ENCODE measurements around the gene WDR33.

WDR33 gene

GRCh38 chr2:127654838-127655175 is 156.2 kb downstream of the WDR33 start:
- DNase-seq (ENCODE audit: low read depth), result no peak

DNA sequence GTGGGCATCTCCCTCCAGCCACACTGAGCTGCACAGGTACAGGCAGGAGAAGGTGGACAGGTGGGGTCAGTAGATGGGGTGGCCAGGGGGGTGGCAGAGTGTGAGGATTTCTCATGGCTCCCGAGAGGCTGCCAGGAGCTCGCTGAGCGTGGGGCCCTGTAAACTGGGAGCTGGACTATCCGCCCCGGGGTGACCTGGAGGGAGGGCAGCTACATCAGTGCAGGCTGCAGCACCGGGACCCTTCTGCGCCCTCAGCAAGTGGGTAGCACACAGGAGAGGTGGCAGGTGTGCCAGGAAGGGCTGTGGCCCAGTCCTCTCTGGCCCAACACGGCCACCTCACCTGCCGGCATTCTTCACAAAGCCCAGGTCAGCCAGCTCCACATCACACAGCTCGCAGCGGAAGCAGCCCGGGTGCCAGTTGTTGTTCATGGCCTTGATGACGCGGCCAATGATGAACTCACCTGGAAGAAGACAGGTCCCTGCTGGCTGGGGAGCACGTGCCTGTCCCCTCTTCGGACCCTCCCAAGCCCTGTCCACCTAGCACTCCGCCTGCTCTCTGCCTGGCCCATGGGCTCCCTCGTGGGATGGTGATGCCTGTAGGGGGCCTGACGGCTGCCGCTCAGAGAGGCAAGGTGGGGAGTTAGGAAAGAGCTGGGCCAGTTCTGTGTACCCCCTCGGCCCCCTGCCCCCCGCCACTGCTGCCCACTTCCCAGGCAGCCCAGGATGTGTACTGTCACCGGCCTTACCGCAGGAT is 156.7 kb downstream of the WDR33 start:
- no peak for DNase-seq (ENCODE audit: low read depth)

- no peak for DNase-seq (ENCODE audit: low read depth)
Measured at GRCh38 chr2:127653421-127654083, 157.4 kb downstream of the WDR33 start.

DNA sequence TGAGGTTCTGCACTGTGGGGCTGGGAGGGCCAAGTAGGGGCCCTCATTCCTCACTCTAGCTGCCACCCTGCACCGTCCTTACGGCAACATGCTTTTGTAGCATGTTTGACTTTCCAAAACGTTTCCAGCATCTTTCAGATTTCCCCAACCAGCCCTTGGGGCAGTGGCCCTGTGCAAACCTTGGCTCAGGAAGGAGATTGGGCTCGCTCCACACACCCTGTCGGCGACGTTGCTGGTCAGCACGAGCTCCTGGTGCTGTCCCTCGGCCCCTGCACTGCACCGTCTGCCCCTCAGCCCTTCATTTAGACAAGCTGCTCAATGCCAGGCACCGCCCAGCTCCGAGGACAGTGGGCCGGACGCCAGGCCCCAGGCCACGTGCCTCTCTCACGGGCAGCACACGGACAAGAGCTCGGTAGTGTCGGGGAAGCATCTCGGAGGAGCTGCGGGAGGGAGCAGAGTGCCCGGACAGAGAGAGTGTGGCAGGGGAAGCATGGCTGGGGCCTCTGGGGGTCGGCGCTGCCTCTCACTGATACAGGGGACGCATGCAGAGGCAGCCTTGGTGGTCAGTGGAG is 158.1 kb downstream of the WDR33 start:
- DNase-seq (ENCODE audit: low read depth), result no peak

DNA sequence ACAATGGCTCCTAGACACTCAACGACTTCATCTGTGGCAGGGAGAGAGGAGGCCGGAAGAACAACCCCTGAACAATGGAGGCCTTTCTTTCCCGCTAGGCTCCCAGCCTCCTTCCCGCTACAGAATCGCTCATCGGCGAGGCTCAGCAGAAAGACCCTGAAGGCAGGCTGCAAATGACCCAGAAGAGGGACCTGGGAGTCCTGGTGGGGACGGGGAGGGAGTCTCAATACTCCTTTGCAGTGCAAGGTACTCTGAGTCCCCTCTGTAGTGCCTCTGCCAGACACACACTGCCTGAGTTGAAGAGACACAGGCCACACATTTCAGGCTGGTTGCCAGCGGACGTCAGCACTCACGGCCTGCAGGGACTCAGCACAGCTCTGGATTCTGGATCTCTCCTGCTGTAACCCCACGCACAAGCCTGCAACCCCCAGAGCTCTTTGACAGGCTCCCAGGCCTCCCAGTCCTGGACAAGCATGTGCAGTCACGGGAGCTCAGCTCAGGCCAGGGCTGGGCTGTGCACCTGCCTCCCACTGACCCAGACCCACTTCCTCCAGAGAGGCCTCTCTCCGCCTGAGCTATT is 158.9 kb downstream of the WDR33 start:
- DNase-seq (ENCODE audit: low read depth), result no peak

- no peak for DNase-seq (ENCODE audit: low read depth)
Measured at GRCh38 chr2:127651381-127651809, 159.6 kb downstream of the WDR33 start.

All from activated T-cell treated with anti-CD3 and anti-CD28 coated beads for 24 hours (primary cell).